Heart left ventricle (tissue), 16 donors: Measurements from ENCODE around the gene SMIM44. TPM values are rescaled to one million over a fixed set of nuclear protein-coding genes. Genes with fewer than 3 reads are reported as not detected.

Source experiments
- ATAC-seq, 4 donors: fragments of 200-7000 bp; cut with Tn5 transposase; one replicate each; pipeline ENCODE4 v1.9.1; 2020 to 2022; ENCODE audit warnings: moderate library complexity in 4 of 4, mild to moderate bottlenecking in 3 of 4, moderate number of reproducible peaks in 1 of 4
- DNase-seq, 5 donors: peaks; one replicate each; pipeline ENCODE4 v3.0.0-alpha.2; 2020
- H3K27ac ChIP-seq, 12 donors: fragments of 200-600 bp; sonication (generic) in 4 of 12; one replicate each; pipeline versions ENCODE4 v1.5.0 to v1.8.0; 2016 to 2022; ENCODE audit warnings: mild to moderate bottlenecking in 2 of 12
- H3K27me3 ChIP-seq, 9 donors: fragments of 200-600 bp; sonication (generic) in 2 of 9; one replicate each; pipeline versions ENCODE4 v1.5.1 to v1.8.0; 2016 to 2022; ENCODE audit warnings: mild to moderate bottlenecking in 3 of 9
- H3K36me3 ChIP-seq, 9 donors: fragments of 200-600 bp; sonication (generic) in 2 of 9; one replicate each; pipeline versions ENCODE4 v1.5.0 to v1.8.0; 2018 to 2022; ENCODE audit warnings: mild to moderate bottlenecking in 2 of 9
- H3K4me1 ChIP-seq, 12 donors: fragments of 200-600 bp; sonication (generic) in 4 of 12; one replicate each; pipeline versions ENCODE4 v1.5.0 to v1.8.0; 2016 to 2022; ENCODE audit warnings: mild to moderate bottlenecking in 3 of 12
- H3K4me3 ChIP-seq, 12 donors: fragments of 200-600 bp; sonication (generic) in 4 of 12; one replicate each; pipeline versions ENCODE4 v1.5.0 to v1.8.0; 2017 to 2022; ENCODE audit warnings: mild to moderate bottlenecking in 9 of 12, moderate library complexity in 4 of 12
- H3K9me3 ChIP-seq, 12 donors: fragments of 200-600 bp; sonication (generic) in 4 of 12; one replicate each; pipeline versions ENCODE4 v1.5.0 to v1.8.0; 2016 to 2022; ENCODE audit warnings: mild to moderate bottlenecking in 1 of 12
- CTCF ChIP-seq, 12 donors: fragments of 200-600 bp; sonication (generic) in 4 of 12; IDR thresholded peaks; one replicate each; pipeline versions ENCODE4 v1.5.0 to v1.8.0; 2018 to 2022; ENCODE audit warnings: antibody characterized with exemption in 12 of 12, mild to moderate bottlenecking in 5 of 12
- POLR2A ChIP-seq, 2 donors: fragments of 450-650 bp; IDR thresholded peaks; one replicate each; pipeline ENCODE4 v1.6.1; 2017; ENCODE audit warnings: antibody characterized with exemption in 2 of 2, mild to moderate bottlenecking in 2 of 2, moderate library complexity in 2 of 2
- WGBS, 4 donors: extraction: QIAGEN DNeasy Blood & Tissue Kit in 2 of 4; methylation state at CpG; one replicate each; pipeline versions ENCODE4 v1.1.5 to v1.1.7; 2013 to 2018; 5-methylcytosine and 5-hydroxymethylcytosine counted together
- intact Hi-C, 10 donors: fragments of 100-400 bp; cut with DNase I; formaldehyde crosslinking; loops; one replicate each; pipeline versions ENCODE4 v1.11.1 to v1.14.2; 2022
- polyA plus RNA-seq, 2 donors: library from polyadenylated mRNA; stranded (reverse); fragments of 200-250 nt; gene quantifications; one replicate each; pipeline ENCODE4 v1.2.3, GENCODE V29; 2013
- total RNA-seq, 9 donors: library from RNA; depleted of rRNA in 2 of 9; stranded (reverse); fragments of >200 nt in 2 of 9; fragmentation: NEBNext Ultra II Directional in 3 of 9; extraction: Animal tissue kit (Norgen Biotek cat#: 25700) in 3 of 9; gene quantifications; one replicate each; pipeline versions ENCODE4 v1.1.0 to v1.2.4, GENCODE V29; 2016 to 2023
- donor health status: ischemic (EF 13 %, LVEDD 7.1; RV severe dilation, severe dysfunction).
- donor health status: healthy with polysubstance abuse.
- donor health status: DM: no; HTN: yes; CAD: no.
- donor health status: DM: no; HTN: no; CAD: no.
- donor health status: ischemic (EF 25% LVEDD 6.9; RV normal size, moderate dysfunction).
- donor health status: ischemic (EF 25% LVEDD 5.7; RV mildly dilated, moderate dysfunction).
- donor health status: healthy.
- donor health status: DM: yes; HTN: yes; CAD: no.
- donor health status: ischemic (EF 35%, LVEDD 5.7; RV mildly dilated, moderate dysfunction).
- donor health status: nonischemic (EF 11% LVEDD 7.7; RV severe dilation, severe dysfunction).
- donor health status: DM: yes; HTN: yes; CAD: no.
- donor health status: PGD.
- donor health status: ischemic (EF 29% LVEDD 5.4; RV normal size, mild dysfunction).
- donor health status: nonischemic (EF 23%, LVEDD 6.1; RV moderate dilation, normal function).

Gene SMIM44
- total and polyA plus RNA-seq, 11 donors, result not detected

GRCh38 chr19:3433805-3434540 is 49.3 kb downstream of the SMIM44 start:
- peaks cover 7 to 49% (median 31%) of the 10 kb centered on the region in 12 donors for H3K4me1 ChIP-seq

GRCh38 chr19:3433313-3433712 is 49.9 kb downstream of the SMIM44 start:
- peak overlapping the region; percentile 3 to 96 (median 87) for H3K27ac ChIP-seq
- H3K36me3 ChIP-seq, result peaks cover 0 to 58% (median 43%) of the 10 kb centered on the region in 9 donors
- intact Hi-C loops, result loop anchor here in 6 of 10 donors (5.0 kb wide), 5 partner anchors 34 to 106 kb away; no protein-coding TSS in a partner anchor
- no peak for ATAC-seq
- no peak for TF ChIP-seq POLR2A (IDR thresholded peaks at IDR 0.05)
- TF ChIP-seq CTCF (IDR thresholded peaks at IDR 0.05), result no peak
- DNase-seq, result no peak
- no peaks in the 10 kb centered on the region for H3K27me3 ChIP-seq
- H3K4me1 ChIP-seq, result peaks cover 7 to 55% (median 37%) of the 10 kb centered on the region in 12 donors
- whole genome bisulfite sequencing, 4 donors, result 57 to 84% (median 65%) methylated on average over 7 to 12 of the region's 12 CpGs
- H3K9me3 ChIP-seq, result no peaks in the 10 kb centered on the region
- H3K4me3 ChIP-seq, result no peak overlapping the region

More at GRCh38 chr19:3433805-3434540, 49.3 kb downstream of the SMIM44 start:
- no peak for ATAC-seq
- WGBS, 4 donors, result 90 to 93% (median 92%) methylated on average over 11 of the region's 11 CpGs
- DNase-seq, result no peak
- intact Hi-C loops, result loop anchor here in 6 of 10 donors (5.0 kb wide), 5 partner anchors 33 to 107 kb away; no protein-coding TSS in a partner anchor
- no peak for TF ChIP-seq POLR2A (IDR thresholded peaks at IDR 0.05)
- no peak for TF ChIP-seq CTCF (IDR thresholded peaks at IDR 0.05)
- no peaks in the 10 kb centered on the region for H3K27me3 ChIP-seq
- peak overlapping the region in 2 of 12 donors; percentile 49 to 67 for H3K4me3 ChIP-seq
- H3K9me3 ChIP-seq, result no peaks in the 10 kb centered on the region
- H3K36me3 ChIP-seq, result peaks cover 0 to 65% (median 48%) of the 10 kb centered on the region in 9 donors
- H3K27ac ChIP-seq, result peak overlapping the region; percentile 68 to 96 (median 88)

Other genes starting within 250 kb of the SMIM44 start
- 100 to 1,000 TPM; 107 to 267 (median 155) TPM for gene NFIC, start 116.9 kb downstream of the SMIM44 start, total RNA-seq
- gene NFIC, start 116.9 kb downstream of the SMIM44 start, polyA plus RNA-seq, result 100 to 1,000 TPM; 159 to 192 TPM
- not detected for gene SMIM24, start 2.9 kb downstream of the SMIM44 start, total RNA-seq
- under 1 TPM in 1 of 2 donors, not detected in 1; 0.15 TPM for gene SMIM24, start 2.9 kb downstream of the SMIM44 start, polyA plus RNA-seq
- gene DOHH, start 17.2 kb upstream of the SMIM44 start, total RNA-seq, result 10 to 100 TPM in 5 of 9 donors, 1 to 10 TPM in 4; 7.4 to 32.3 (median 10.1) TPM
- 10 to 100 TPM; 17.9 to 34.3 TPM for gene DOHH, start 17.2 kb upstream of the SMIM44 start, polyA plus RNA-seq
- gene FZR1, start 22.9 kb upstream of the SMIM44 start, total RNA-seq, result 10 to 100 TPM; 15.4 to 41.0 (median 26.4) TPM
- 10 to 100 TPM; 13.9 to 23.5 TPM for gene FZR1, start 22.9 kb upstream of the SMIM44 start, polyA plus RNA-seq
- 1 to 10 TPM in 3 of 9 donors, under 1 TPM in 3, not detected in 3; 0.63 to 1.8 (median 0.93) TPM for gene TEKTIP1, start 55.7 kb upstream of the SMIM44 start, total RNA-seq
- gene TEKTIP1, start 55.7 kb upstream of the SMIM44 start, polyA plus RNA-seq, result not detected
- 10 to 100 TPM; 15.7 to 62.8 (median 23.4) TPM for gene MFSD12, start 74.1 kb upstream of the SMIM44 start, total RNA-seq
- 10 to 100 TPM; 19.0 to 51.8 TPM for gene MFSD12, start 74.1 kb upstream of the SMIM44 start, polyA plus RNA-seq
- 10 to 100 TPM; 24.8 to 65.6 (median 35.4) TPM for gene HMG20B, start 89.5 kb upstream of the SMIM44 start, total RNA-seq
- 10 to 100 TPM; 48.8 to 68.6 TPM for gene HMG20B, start 89.5 kb upstream of the SMIM44 start, polyA plus RNA-seq
- gene GIPC3, start 102.0 kb upstream of the SMIM44 start, total RNA-seq, result 1 to 10 TPM in 8 of 9 donors, under 1 TPM in 1; 1.00 to 3.3 (median 2.1) TPM
- 1 to 10 TPM; 1.2 TPM for gene GIPC3, start 102.0 kb upstream of the SMIM44 start, polyA plus RNA-seq
- gene TBXA2R, start 123.4 kb upstream of the SMIM44 start, total RNA-seq, result 1 to 10 TPM; 2.4 to 5.1 (median 2.9) TPM
- 1 to 10 TPM; 1.9 to 2.2 TPM for gene TBXA2R, start 123.4 kb upstream of the SMIM44 start, polyA plus RNA-seq
- 10 to 100 TPM in 8 of 9 donors, 1 to 10 TPM in 1; 9.8 to 23.4 (median 14.1) TPM for gene CACTIN, start 143.3 kb upstream of the SMIM44 start, total RNA-seq
- gene CACTIN, start 143.3 kb upstream of the SMIM44 start, polyA plus RNA-seq, result 10 to 100 TPM; 11.9 to 20.4 TPM
- 10 to 100 TPM; 27.8 to 56.6 (median 38.2) TPM for gene PIP5K1C, start 217.0 kb upstream of the SMIM44 start, total RNA-seq
- 10 to 100 TPM; 23.9 to 31.0 TPM for gene PIP5K1C, start 217.0 kb upstream of the SMIM44 start, polyA plus RNA-seq
- under 1 TPM in 2 of 9 donors, not detected in 7; 0.41 to 0.48 TPM for gene TJP3, start 224.9 kb upstream of the SMIM44 start, total RNA-seq
- under 1 TPM in 1 of 2 donors, not detected in 1; 0.06 TPM for gene TJP3, start 224.9 kb upstream of the SMIM44 start, polyA plus RNA-seq